ENCODE results near the gene POLR3B. TPM values are rescaled to one million over a fixed set of nuclear protein-coding genes. Genes with fewer than 3 reads are reported as not detected.

POLR3B gene
- total RNA-seq, 2 experiments from 2014 or later: 5.4 to 6.6 TPM

DNA sequence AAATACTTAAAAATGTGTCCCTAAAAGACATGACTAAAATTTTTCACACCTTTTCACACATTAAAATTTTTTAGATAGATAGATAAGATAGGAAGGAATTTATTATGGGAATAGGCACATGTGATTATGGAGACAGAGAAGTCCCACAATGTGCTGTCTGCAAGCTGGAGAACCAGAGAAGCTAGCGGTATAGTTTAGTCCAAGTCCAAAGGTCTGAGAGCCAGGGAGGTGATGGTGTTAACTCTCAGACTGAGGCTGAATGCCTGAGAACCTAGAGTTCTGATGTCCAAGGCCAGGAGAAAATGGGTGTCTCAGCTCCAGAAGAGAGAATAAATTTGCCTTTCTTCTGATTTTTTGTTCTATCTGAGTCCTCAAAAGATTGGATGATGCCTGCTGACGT lies 65.7 kb downstream of the POLR3B start:
- Mint-ChIP-seq H3K9me3 (ENCODE audit: insufficient read depth) (no peaks in the 10 kb centered on the region), H3K4me3 (no peak overlapping the region), H3K27me3 (ENCODE audit: low read depth) (no peaks in the 10 kb centered on the region), H3K27ac (no peak overlapping the region), H3K4me1 (ENCODE audit: low read depth) (no peaks in the 10 kb centered on the region), H3K36me3 (ENCODE audit: low read depth) (peaks cover 6% of the 10 kb centered on the region)
- ATAC-seq (no peak), DNase-seq (no peak)
- CTCF ChIA-PET: interaction anchor here (2.0 kb wide), 1 partner anchor 9 kb away, joined by 4 read pairs; no protein-coding TSS in a partner anchor
- POLR2A ChIA-PET: no interaction called here

- peaks cover 6% of the 10 kb centered on the region for H3K36me3 Mint-ChIP-seq (ENCODE audit: low read depth)
- POLR2A ChIA-PET: no interaction called here
- no peak overlapping the region for H3K4me3 Mint-ChIP-seq
- H3K4me1 Mint-ChIP-seq (ENCODE audit: low read depth): no peaks in the 10 kb centered on the region
- H3K27me3 Mint-ChIP-seq (ENCODE audit: low read depth): no peaks in the 10 kb centered on the region
- H3K9me3 Mint-ChIP-seq (ENCODE audit: insufficient read depth): no peaks in the 10 kb centered on the region
- CTCF ChIA-PET: no interaction called here
- H3K27ac Mint-ChIP-seq: no peak overlapping the region
- no peak for ATAC-seq
- no peak for DNase-seq
Measured at GRCh38 chr12:106425061-106425702, 67.6 kb downstream of the POLR3B start.

DNA sequence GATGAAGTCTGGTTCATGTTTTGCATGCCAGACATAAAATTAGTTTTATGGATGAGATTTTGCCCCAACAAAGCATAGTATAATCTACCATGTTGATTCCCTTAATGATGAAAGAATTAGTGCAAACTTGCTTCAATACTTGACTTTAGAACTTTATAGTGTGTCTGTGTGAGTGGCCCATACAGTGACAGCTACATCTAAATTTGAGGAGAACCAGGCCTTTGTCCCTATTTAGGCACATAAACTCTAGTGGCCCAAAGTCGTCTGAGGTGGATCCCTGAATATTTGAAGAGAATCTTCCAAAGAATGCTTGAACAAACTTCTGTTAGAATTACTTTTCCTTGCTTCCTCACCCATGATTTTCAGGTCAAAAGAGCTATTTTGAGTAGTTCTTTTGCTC lies 70.4 kb downstream of the POLR3B start:
- no peak overlapping the region for H3K27ac Mint-ChIP-seq
- ChIA-PET POLR2A (no interaction called here), CTCF (no interaction called here)
- ATAC-seq (no peak), DNase-seq (no peak)
- H3K4me3 Mint-ChIP-seq: no peak overlapping the region
- no peaks in the 10 kb centered on the region for H3K9me3 Mint-ChIP-seq (ENCODE audit: insufficient read depth)
- no peaks in the 10 kb centered on the region for H3K36me3 Mint-ChIP-seq (ENCODE audit: low read depth)
- no peaks in the 10 kb centered on the region for H3K27me3 Mint-ChIP-seq (ENCODE audit: low read depth)
- H3K4me1 Mint-ChIP-seq (ENCODE audit: low read depth): no peaks in the 10 kb centered on the region

DNA sequence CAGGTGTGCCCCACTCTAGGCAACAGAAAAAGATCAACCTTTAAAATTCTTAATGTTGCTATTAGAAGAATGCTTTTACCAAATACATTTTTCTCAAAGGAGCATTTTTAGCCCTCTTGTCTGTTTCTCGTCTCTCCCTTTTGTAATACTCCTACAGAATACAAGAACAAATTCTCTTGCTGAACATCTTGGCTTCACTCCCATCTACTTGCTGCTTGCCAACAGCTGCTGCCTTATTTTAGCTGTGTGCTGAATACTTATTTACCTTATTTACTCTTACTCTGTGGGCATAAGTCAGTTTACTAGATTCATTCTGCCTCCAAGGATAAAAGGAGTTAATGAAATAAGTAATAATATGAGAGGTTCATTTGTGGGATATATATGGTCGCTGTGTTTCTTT lies 70.8 kb downstream of the POLR3B start:
- no peaks in the 10 kb centered on the region for H3K4me1 Mint-ChIP-seq (ENCODE audit: low read depth)
- no peaks in the 10 kb centered on the region for H3K27me3 Mint-ChIP-seq (ENCODE audit: low read depth)

GRCh38 chr12:106429043-106429552 lies 71.5 kb downstream of the POLR3B start:
- H3K36me3 Mint-ChIP-seq (ENCODE audit: low read depth): peaks cover under 1% of the 10 kb centered on the region
- ChIA-PET POLR2A (no interaction called here), CTCF (no interaction called here)
- ATAC-seq (no peak), DNase-seq (no peak)
- H3K9me3 Mint-ChIP-seq (ENCODE audit: insufficient read depth): no peaks in the 10 kb centered on the region
- H3K4me3 Mint-ChIP-seq: no peak overlapping the region
- H3K27ac Mint-ChIP-seq: no peak overlapping the region
- no peaks in the 10 kb centered on the region for H3K27me3 Mint-ChIP-seq (ENCODE audit: low read depth)
- H3K4me1 Mint-ChIP-seq (ENCODE audit: low read depth): no peaks in the 10 kb centered on the region

More for the DNA sequence above, 70.8 kb downstream of the POLR3B start:
- no peak for DNase-seq
- ChIA-PET CTCF (no interaction called here), POLR2A (no interaction called here)
- Mint-ChIP-seq H3K9me3 (ENCODE audit: insufficient read depth) (no peaks in the 10 kb centered on the region), H3K27ac (no peak overlapping the region), H3K36me3 (ENCODE audit: low read depth) (no peaks in the 10 kb centered on the region), H3K4me3 (no peak overlapping the region)
- ATAC-seq: no peak

- ChIA-PET CTCF (no interaction called here), POLR2A (no interaction called here)
- no peak for DNase-seq
- H3K4me1 Mint-ChIP-seq (ENCODE audit: low read depth): no peaks in the 10 kb centered on the region
- H3K36me3 Mint-ChIP-seq (ENCODE audit: low read depth): peaks cover 2% of the 10 kb centered on the region
- ATAC-seq: no peak
- H3K9me3 Mint-ChIP-seq (ENCODE audit: insufficient read depth): no peaks in the 10 kb centered on the region
- no peak overlapping the region for H3K27ac Mint-ChIP-seq
- H3K27me3 Mint-ChIP-seq (ENCODE audit: low read depth): no peaks in the 10 kb centered on the region
- no peak overlapping the region for H3K4me3 Mint-ChIP-seq
Measured at GRCh38 chr12:106429636-106430035, 72.1 kb downstream of the POLR3B start.

- H3K4me3 Mint-ChIP-seq: no peak overlapping the region
- H3K9me3 Mint-ChIP-seq (ENCODE audit: insufficient read depth): no peaks in the 10 kb centered on the region
- peaks cover 2% of the 10 kb centered on the region for H3K36me3 Mint-ChIP-seq (ENCODE audit: low read depth)
- DNase-seq: no peak
- ATAC-seq: no peak
- H3K4me1 Mint-ChIP-seq (ENCODE audit: low read depth): no peaks in the 10 kb centered on the region
- H3K27me3 Mint-ChIP-seq (ENCODE audit: low read depth): no peaks in the 10 kb centered on the region
- H3K27ac Mint-ChIP-seq: no peak overlapping the region
- ChIA-PET POLR2A (no interaction called here), CTCF (no interaction called here)
Measured at GRCh38 chr12:106431839-106432411, 74.4 kb downstream of the POLR3B start.

GRCh38 chr12:106433055-106433454 lies 75.5 kb downstream of the POLR3B start:
- Mint-ChIP-seq H3K27me3 (ENCODE audit: low read depth) (no peaks in the 10 kb centered on the region), H3K4me1 (ENCODE audit: low read depth) (no peaks in the 10 kb centered on the region), H3K36me3 (ENCODE audit: low read depth) (peaks cover 5% of the 10 kb centered on the region), H3K9me3 (ENCODE audit: insufficient read depth) (no peaks in the 10 kb centered on the region), H3K27ac (no peak overlapping the region), H3K4me3 (no peak overlapping the region)
- DNase-seq (no peak), ATAC-seq (no peak)
- ChIA-PET POLR2A (no interaction called here), CTCF (no interaction called here)

GRCh38 chr12:106434526-106434925 lies 77.0 kb downstream of the POLR3B start:
- no peaks in the 10 kb centered on the region for H3K27me3 Mint-ChIP-seq (ENCODE audit: low read depth)
- H3K9me3 Mint-ChIP-seq (ENCODE audit: insufficient read depth): no peaks in the 10 kb centered on the region
- H3K27ac Mint-ChIP-seq: no peak overlapping the region
- peaks cover 7% of the 10 kb centered on the region for H3K36me3 Mint-ChIP-seq (ENCODE audit: low read depth)
- ATAC-seq (no peak), DNase-seq (no peak)
- ChIA-PET POLR2A (no interaction called here), CTCF (no interaction called here)
- H3K4me3 Mint-ChIP-seq: no peak overlapping the region
- H3K4me1 Mint-ChIP-seq (ENCODE audit: low read depth): no peaks in the 10 kb centered on the region

DNA sequence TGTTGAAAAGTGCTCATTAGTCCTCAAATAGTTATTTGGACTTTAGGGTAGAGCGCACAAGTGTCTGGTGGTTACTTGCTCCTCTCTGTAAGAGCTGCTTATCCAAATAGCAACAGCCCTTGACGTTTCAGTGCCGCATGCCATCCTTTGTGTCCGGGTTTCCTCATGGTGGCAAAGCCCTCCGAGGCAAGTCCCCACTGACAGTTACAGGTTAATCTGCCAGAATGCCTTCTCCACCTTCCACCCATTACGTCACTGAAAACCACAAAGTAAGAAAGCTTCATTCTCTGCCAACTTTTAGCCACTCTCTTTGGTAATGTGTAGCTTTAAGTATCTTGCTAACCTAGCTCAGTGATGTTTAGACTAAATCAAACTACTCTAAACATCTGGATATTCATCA lies 78.6 kb downstream of the POLR3B start:
- H3K9me3 Mint-ChIP-seq (ENCODE audit: insufficient read depth): no peaks in the 10 kb centered on the region
- H3K27me3 Mint-ChIP-seq (ENCODE audit: low read depth): no peaks in the 10 kb centered on the region
- POLR2A ChIA-PET: no interaction called here
- H3K36me3 Mint-ChIP-seq (ENCODE audit: low read depth): peaks cover 10% of the 10 kb centered on the region
- DNase-seq (no peak), ATAC-seq (no peak)
- no peak overlapping the region for H3K4me3 Mint-ChIP-seq
- H3K4me1 Mint-ChIP-seq (ENCODE audit: low read depth): no peaks in the 10 kb centered on the region
- no peak overlapping the region for H3K27ac Mint-ChIP-seq
- CTCF ChIA-PET: no interaction called here

DNA sequence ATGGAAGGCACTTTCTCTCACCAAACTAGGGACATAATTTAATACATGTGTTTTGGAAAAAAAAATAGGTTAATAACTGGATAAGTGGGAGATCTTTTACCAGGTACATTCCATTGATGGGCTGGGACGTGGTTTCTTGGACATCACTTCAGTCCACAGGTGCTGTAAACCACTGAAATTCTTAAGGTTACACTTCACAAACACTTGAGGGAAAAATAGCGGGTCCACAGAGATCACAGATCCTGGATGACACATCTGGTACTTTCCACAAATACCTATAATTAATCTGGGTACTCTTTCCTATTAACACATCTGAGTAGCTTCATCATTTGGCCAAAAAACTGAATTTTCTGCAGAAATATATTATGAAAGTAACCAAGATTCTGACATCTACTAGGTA lies 85.0 kb downstream of the POLR3B start:
- POLR2A ChIA-PET: no interaction called here
- H3K27me3 Mint-ChIP-seq (ENCODE audit: low read depth): no peaks in the 10 kb centered on the region
- no peak overlapping the region for H3K27ac Mint-ChIP-seq
- H3K9me3 Mint-ChIP-seq (ENCODE audit: insufficient read depth): no peaks in the 10 kb centered on the region
- CTCF ChIA-PET: no interaction called here
- no peak for ATAC-seq
- no peak overlapping the region for H3K4me3 Mint-ChIP-seq
- H3K4me1 Mint-ChIP-seq (ENCODE audit: low read depth): no peaks in the 10 kb centered on the region
- no peak for DNase-seq
- H3K36me3 Mint-ChIP-seq (ENCODE audit: low read depth): peaks cover 8% of the 10 kb centered on the region

GRCh38 chr12:106445053-106445452 lies 87.5 kb downstream of the POLR3B start:
- ChIA-PET CTCF (no interaction called here), POLR2A (no interaction called here)
- H3K27ac Mint-ChIP-seq: no peak overlapping the region
- no peaks in the 10 kb centered on the region for H3K27me3 Mint-ChIP-seq (ENCODE audit: low read depth)
- H3K36me3 Mint-ChIP-seq (ENCODE audit: low read depth): peaks cover 3% of the 10 kb centered on the region
- H3K4me3 Mint-ChIP-seq: no peak overlapping the region
- H3K9me3 Mint-ChIP-seq (ENCODE audit: insufficient read depth): no peaks in the 10 kb centered on the region
- DNase-seq (no peak), ATAC-seq (no peak)
- no peaks in the 10 kb centered on the region for H3K4me1 Mint-ChIP-seq (ENCODE audit: low read depth)

GRCh38 chr12:106445959-106446358 lies 88.4 kb downstream of the POLR3B start:
- Mint-ChIP-seq H3K27ac (no peak overlapping the region), H3K36me3 (ENCODE audit: low read depth) (no peaks in the 10 kb centered on the region), H3K27me3 (ENCODE audit: low read depth) (no peaks in the 10 kb centered on the region), H3K4me1 (ENCODE audit: low read depth) (no peaks in the 10 kb centered on the region), H3K9me3 (ENCODE audit: insufficient read depth) (no peaks in the 10 kb centered on the region), H3K4me3 (no peak overlapping the region)
- POLR2A ChIA-PET: no interaction called here
- no peak for ATAC-seq
- CTCF ChIA-PET: no interaction called here
- DNase-seq: no peak
